ENCODE results near the gene TES.

GRCh38 chr7:116259871-116260440 is 49.6 kb downstream of the TES start:
- TF ChIP-seq CTCF (IDR thresholded peaks at IDR 0.05; ENCODE audit: insufficient read depth, low read length) (no peak), POLR2AphosphoS5 (IDR thresholded peaks at IDR 0.05; ENCODE audit: low read depth) (no peak), REST (IDR thresholded peaks at IDR 0.05; ENCODE audit: insufficient replicate concordance, low read depth) (no peak)
